Measurements from ENCODE around the gene STX8.

The STX8 gene

GRCh38 chr17:9414471-9414870 lies 161.1 kb downstream of the STX8 start:
- no peak for DNase-seq (ENCODE audit: extremely low spot score)
- ChIA-PET POLR2A (no interaction called here), CTCF (interaction anchor here (0.6 kb wide), 2 partner anchors 18 to 122 kb away, joined by 3 to 5 read pairs; no protein-coding TSS in a partner anchor)
- TF ChIP-seq ARNT (IDR thresholded peaks at IDR 0.05), result no peak
- no peak for TF ChIP-seq TARDBP (IDR thresholded peaks at IDR 0.05)
- no peak for TF ChIP-seq NFRKB (IDR thresholded peaks at IDR 0.05)
- no peak for TF ChIP-seq ELF4 (IDR thresholded peaks at IDR 0.05)
- TF ChIP-seq SUZ12 (IDR thresholded peaks at IDR 0.05), result no peak
- TF ChIP-seq FOXK2 (IDR thresholded peaks at IDR 0.05), result no peak
- no peak for TF ChIP-seq FOXA1 (IDR thresholded peaks at IDR 0.05)
- TF ChIP-seq HDGF (IDR thresholded peaks at IDR 0.05; ENCODE audit: borderline replicate concordance), result no peak
- TF ChIP-seq LEF1 (IDR thresholded peaks at IDR 0.05; ENCODE audit: borderline replicate concordance), result no peak
- no peak for TF ChIP-seq ZNF384 (IDR thresholded peaks at IDR 0.05)
- TF ChIP-seq, protein P1, sequence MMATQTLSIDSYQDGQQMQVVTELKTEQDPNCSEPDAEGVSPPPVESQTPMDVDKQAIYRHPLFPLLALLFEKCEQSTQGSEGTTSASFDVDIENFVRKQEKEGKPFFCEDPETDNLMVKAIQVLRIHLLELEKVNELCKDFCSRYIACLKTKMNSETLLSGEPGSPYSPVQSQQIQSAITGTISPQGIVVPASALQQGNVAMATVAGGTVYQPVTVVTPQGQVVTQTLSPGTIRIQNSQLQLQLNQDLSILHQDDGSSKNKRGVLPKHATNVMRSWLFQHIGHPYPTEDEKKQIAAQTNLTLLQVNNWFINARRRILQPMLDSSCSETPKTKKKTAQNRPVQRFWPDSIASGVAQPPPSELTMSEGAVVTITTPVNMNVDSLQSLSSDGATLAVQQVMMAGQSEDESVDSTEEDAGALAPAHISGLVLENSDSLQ (IDR thresholded peaks at IDR 0.05), result no peak
- TF ChIP-seq BHLHE40 (IDR thresholded peaks at IDR 0.05; ENCODE audit: borderline replicate concordance), result no peak
- no peak for TF ChIP-seq CTBP1 (IDR thresholded peaks at IDR 0.05; ENCODE audit: borderline replicate concordance)
- no peak for TF ChIP-seq L3MBTL2 (conservative IDR thresholded peaks at IDR 0.05)
- no peak for TF ChIP-seq SP1 (IDR thresholded peaks at IDR 0.05)
- TF ChIP-seq FOXM1 (IDR thresholded peaks at IDR 0.05; ENCODE audit: borderline replicate concordance), result no peak

DNA sequence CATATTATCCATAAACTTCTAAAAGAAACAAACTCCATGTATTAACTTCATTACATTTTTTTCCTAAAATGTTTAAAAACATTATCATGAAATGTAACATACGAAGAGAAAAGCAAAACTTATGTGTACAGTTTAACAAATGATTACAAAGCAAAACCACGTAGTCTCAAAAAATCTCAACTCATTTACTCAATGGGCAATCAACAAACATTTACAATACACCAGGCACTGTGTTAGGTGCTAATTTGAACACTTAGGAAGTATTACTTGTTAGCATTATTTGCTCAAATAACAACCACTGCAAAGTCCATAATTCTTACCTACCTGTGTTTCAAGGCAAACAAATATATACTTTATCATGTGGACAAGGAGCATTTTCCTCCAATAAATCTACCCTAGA lies 164.9 kb downstream of the STX8 start:
- DNase-seq (ENCODE audit: extremely low spot score), result no peak
- POLR2A ChIA-PET, result no interaction called here
- TF ChIP-seq FOXK2 (IDR thresholded peaks at IDR 0.05) (no peak), L3MBTL2 (conservative IDR thresholded peaks at IDR 0.05) (no peak), ELF4 (IDR thresholded peaks at IDR 0.05) (no peak), HDGF (IDR thresholded peaks at IDR 0.05; ENCODE audit: borderline replicate concordance) (no peak), CTBP1 (IDR thresholded peaks at IDR 0.05; ENCODE audit: borderline replicate concordance) (no peak), ARNT (IDR thresholded peaks at IDR 0.05) (no peak), FOXA1 (IDR thresholded peaks at IDR 0.05) (no peak), BHLHE40 (IDR thresholded peaks at IDR 0.05; ENCODE audit: borderline replicate concordance) (no peak), FOXM1 (IDR thresholded peaks at IDR 0.05; ENCODE audit: borderline replicate concordance) (no peak), SUZ12 (IDR thresholded peaks at IDR 0.05) (no peak), TARDBP (IDR thresholded peaks at IDR 0.05) (no peak), NFRKB (IDR thresholded peaks at IDR 0.05) (no peak)
- TF ChIP-seq, protein P1 (IDR thresholded peaks at IDR 0.05), result no peak
- CTCF ChIA-PET, result no interaction called here

- ChIA-PET CTCF (no interaction called here), POLR2A (no interaction called here)
- no peak for DNase-seq (ENCODE audit: extremely low spot score)
- no peak for TF ChIP-seq NFRKB (IDR thresholded peaks at IDR 0.05)
Measured at GRCh38 chr17:9410301-9410700, 165.3 kb downstream of the STX8 start.

DNA sequence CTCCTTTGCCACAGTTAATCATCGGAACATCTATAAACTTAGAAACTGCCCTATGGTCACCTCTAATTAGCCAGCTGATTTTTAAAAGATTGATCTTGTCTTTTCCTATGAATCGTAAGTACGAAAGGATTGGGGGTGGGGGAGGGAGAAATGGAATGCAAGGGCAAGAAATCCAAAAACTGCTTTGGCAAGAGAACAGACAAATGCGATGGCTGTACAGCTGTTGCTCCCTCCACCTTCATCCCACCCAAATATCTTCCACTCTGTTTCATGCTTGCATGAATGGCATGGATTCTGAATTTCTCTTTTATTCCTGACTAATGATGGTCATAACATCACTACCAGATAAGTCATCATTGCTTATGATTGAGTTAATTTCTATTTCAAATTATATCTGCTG lies 165.7 kb downstream of the STX8 start:
- CTCF ChIA-PET, result no interaction called here
- POLR2A ChIA-PET, result no interaction called here
- no peak for DNase-seq (ENCODE audit: extremely low spot score)
- TF ChIP-seq NFRKB (IDR thresholded peaks at IDR 0.05) (no peak), HDGF (IDR thresholded peaks at IDR 0.05; ENCODE audit: borderline replicate concordance) (no peak), ARNT (IDR thresholded peaks at IDR 0.05) (no peak), BHLHE40 (IDR thresholded peaks at IDR 0.05; ENCODE audit: borderline replicate concordance) (no peak), TARDBP (IDR thresholded peaks at IDR 0.05) (no peak), L3MBTL2 (conservative IDR thresholded peaks at IDR 0.05) (no peak), LEF1 (IDR thresholded peaks at IDR 0.05; ENCODE audit: borderline replicate concordance) (no peak), FOXM1 (IDR thresholded peaks at IDR 0.05; ENCODE audit: borderline replicate concordance) (no peak), ZNF384 (IDR thresholded peaks at IDR 0.05) (no peak), SUZ12 (IDR thresholded peaks at IDR 0.05) (no peak), FOXK2 (IDR thresholded peaks at IDR 0.05) (no peak), CTBP1 (IDR thresholded peaks at IDR 0.05; ENCODE audit: borderline replicate concordance) (no peak), SP1 (IDR thresholded peaks at IDR 0.05) (no peak), FOXA1 (IDR thresholded peaks at IDR 0.05) (no peak), ELF4 (IDR thresholded peaks at IDR 0.05) (no peak)
- TF ChIP-seq, protein P1 (IDR thresholded peaks at IDR 0.05), result no peak

DNA sequence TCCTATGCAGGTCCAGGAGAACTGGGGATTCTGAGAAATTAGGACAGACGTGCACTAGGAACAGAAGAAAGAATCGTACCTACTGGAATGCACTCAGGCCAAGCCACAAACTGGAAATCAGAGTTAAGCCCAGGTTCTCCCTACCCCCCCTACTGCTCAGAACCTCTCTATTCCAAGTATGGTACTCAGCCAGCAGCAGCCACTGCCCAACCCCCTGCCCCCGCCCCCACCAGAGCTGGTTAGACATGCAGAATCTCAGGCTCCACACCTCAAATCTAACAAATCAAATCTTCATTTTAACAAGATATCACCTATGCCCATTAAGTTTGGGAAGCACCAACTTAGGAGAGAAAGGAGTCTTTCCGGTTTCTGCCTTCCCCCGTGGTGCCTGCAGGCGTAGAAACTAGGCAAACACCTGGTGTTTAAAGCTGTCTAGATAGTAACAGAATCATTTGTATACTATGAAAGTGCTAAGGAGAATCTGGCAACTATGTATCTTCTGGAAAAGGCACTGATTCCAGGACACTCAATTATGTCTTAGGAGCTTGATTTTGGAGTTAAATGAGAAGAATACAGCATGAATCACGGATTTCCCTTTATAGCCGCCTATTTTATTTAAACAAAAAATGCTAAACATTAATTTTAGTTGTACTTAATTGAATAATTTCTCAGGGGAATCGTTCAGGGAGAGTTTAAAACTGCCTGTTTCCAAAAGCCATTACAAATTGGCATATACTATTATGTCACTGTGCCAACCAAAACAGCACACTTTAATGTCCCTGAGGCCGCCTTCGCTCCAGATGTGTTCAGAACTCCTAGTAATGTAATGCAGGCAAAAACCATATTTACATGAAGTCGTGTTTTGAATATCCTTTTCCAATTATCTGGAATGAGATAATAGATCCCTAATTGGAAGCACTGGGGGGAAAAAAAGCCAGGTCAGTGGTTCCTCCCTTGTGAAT lies 166.5 kb downstream of the STX8 start:
- DNase-seq (ENCODE audit: extremely low spot score), result no peak
- CTCF ChIA-PET, result no interaction called here
- no peak for TF ChIP-seq BHLHE40 (IDR thresholded peaks at IDR 0.05; ENCODE audit: borderline replicate concordance)
- POLR2A ChIA-PET, result no interaction called here

DNA sequence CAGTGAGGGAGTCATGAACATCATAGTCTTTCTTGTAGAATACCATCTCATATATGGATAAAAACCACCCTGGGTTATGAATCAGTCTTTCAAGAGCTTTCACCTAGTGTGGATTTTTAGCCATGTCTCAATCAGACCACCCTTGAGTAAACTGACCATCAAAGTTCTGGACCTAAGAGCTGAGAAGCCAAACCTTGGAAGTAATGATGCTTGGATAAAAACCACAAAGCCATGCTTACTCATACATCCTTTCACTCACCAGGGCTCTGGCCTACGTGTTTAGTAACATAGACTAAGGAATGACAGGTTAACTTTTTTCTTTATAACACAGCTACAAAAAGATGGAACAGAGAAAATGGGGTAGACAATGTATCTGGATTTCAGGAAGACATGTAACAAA lies 167.2 kb downstream of the STX8 start:
- CTCF ChIA-PET, result interaction anchor here (0.6 kb wide), 1 partner anchor 112 kb away, joined by 4 read pairs; no protein-coding TSS in a partner anchor
- no peak for DNase-seq (ENCODE audit: extremely low spot score)
- POLR2A ChIA-PET, result no interaction called here
- no peak for TF ChIP-seq FOXA1 (IDR thresholded peaks at IDR 0.05)
- no peak for TF ChIP-seq FOXM1 (IDR thresholded peaks at IDR 0.05; ENCODE audit: borderline replicate concordance)
- no peak for TF ChIP-seq BHLHE40 (IDR thresholded peaks at IDR 0.05; ENCODE audit: borderline replicate concordance)
- TF ChIP-seq ZNF384 (IDR thresholded peaks at IDR 0.05), result no peak
- TF ChIP-seq, protein P1 (IDR thresholded peaks at IDR 0.05), result no peak
- TF ChIP-seq L3MBTL2 (conservative IDR thresholded peaks at IDR 0.05), result no peak
- TF ChIP-seq HDGF (IDR thresholded peaks at IDR 0.05; ENCODE audit: borderline replicate concordance), result no peak
- TF ChIP-seq FOXK2 (IDR thresholded peaks at IDR 0.05), result no peak
- TF ChIP-seq ELF4 (IDR thresholded peaks at IDR 0.05), result no peak
- no peak for TF ChIP-seq CTBP1 (IDR thresholded peaks at IDR 0.05; ENCODE audit: borderline replicate concordance)
- no peak for TF ChIP-seq SUZ12 (IDR thresholded peaks at IDR 0.05)
